ENCODE data around the gene SH3BGR.

DNA sequence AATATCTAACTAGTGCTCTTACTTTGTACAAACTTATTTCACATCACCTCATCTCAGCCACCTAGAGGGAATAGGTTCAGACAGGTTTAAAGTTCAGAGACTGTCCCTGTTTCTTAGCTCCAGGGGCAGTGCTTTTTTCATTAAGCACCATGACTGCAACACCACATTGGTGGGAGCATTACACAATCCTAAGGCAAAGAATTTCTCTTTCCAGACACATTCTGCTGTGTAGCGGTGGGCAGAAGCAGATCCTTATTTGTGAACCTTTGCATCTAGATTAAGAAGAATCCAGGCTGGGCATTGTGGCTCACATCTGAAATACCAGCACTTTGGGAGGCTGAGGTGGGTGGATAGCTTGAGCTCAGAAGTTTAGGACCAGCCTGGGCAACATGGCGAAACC is 22.3 kb upstream of the SH3BGR start:
- TF ChIP-seq CEBPB (IDR thresholded peaks at IDR 0.05; ENCODE audit: borderline replicate concordance in 1 of 2, low read depth in 2 of 2, low read length in 2 of 2) (no peak), ZBED1 (IDR thresholded peaks at IDR 0.05; ENCODE audit: borderline replicate concordance) (no peak), RAD21 (IDR thresholded peaks at IDR 0.05; ENCODE audit: insufficient read depth, low read depth, low read length) (no peak), ZZZ3 (IDR thresholded peaks at IDR 0.05; ENCODE audit: control insufficient read depth, insufficient read length, low read depth) (no peak)
- TF ChIP-seq, protein P1, sequence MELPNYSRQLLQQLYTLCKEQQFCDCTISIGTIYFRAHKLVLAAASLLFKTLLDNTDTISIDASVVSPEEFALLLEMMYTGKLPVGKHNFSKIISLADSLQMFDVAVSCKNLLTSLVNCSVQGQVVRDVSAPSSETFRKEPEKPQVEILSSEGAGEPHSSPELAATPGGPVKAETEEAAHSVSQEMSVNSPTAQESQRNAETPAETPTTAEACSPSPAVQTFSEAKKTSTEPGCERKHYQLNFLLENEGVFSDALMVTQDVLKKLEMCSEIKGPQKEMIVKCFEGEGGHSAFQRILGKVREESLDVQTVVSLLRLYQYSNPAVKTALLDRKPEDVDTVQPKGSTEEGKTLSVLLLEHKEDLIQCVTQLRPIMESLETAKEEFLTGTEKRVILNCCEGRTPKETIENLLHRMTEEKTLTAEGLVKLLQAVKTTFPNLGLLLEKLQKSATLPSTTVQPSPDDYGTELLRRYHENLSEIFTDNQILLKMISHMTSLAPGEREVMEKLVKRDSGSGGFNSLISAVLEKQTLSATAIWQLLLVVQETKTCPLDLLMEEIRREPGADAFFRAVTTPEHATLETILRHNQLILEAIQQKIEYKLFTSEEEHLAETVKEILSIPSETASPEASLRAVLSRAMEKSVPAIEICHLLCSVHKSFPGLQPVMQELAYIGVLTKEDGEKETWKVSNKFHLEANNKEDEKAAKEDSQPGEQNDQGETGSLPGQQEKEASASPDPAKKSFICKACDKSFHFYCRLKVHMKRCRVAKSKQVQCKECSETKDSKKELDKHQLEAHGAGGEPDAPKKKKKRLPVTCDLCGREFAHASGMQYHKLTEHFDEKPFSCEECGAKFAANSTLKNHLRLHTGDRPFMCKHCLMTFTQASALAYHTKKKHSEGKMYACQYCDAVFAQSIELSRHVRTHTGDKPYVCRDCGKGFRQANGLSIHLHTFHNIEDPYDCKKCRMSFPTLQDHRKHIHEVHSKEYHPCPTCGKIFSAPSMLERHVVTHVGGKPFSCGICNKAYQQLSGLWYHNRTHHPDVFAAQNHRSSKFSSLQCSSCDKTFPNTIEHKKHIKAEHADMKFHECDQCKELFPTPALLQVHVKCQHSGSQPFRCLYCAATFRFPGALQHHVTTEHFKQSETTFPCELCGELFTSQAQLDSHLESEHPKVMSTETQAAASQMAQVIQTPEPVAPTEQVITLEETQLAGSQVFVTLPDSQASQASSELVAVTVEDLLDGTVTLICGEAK (IDR thresholded peaks at IDR 0.05; ENCODE audit: borderline replicate concordance): no peak
- TF ChIP-seq, protein P2, sequence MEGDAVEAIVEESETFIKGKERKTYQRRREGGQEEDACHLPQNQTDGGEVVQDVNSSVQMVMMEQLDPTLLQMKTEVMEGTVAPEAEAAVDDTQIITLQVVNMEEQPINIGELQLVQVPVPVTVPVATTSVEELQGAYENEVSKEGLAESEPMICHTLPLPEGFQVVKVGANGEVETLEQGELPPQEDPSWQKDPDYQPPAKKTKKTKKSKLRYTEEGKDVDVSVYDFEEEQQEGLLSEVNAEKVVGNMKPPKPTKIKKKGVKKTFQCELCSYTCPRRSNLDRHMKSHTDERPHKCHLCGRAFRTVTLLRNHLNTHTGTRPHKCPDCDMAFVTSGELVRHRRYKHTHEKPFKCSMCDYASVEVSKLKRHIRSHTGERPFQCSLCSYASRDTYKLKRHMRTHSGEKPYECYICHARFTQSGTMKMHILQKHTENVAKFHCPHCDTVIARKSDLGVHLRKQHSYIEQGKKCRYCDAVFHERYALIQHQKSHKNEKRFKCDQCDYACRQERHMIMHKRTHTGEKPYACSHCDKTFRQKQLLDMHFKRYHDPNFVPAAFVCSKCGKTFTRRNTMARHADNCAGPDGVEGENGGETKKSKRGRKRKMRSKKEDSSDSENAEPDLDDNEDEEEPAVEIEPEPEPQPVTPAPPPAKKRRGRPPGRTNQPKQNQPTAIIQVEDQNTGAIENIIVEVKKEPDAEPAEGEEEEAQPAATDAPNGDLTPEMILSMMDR (IDR thresholded peaks at IDR 0.05 in 2 of 3, conservative IDR thresholded peaks at IDR 0.05 in 1 of 3; ENCODE audit: control insufficient read depth in 2 of 3, extremely low read depth in 1 of 3, insufficient read depth in 1 of 3, low read depth in 3 of 3, low read length in 3 of 3): no peak
